Panc1 (cell line): ENCODE data around the gene AEBP1. TPM values are rescaled to one million over a fixed set of nuclear protein-coding genes. Genes with fewer than 3 reads are reported as not detected.

Source experiments
- ATAC-seq: fragments of 200-7000 bp; cut with Tn5 transposase; 2 replicates; pipeline ENCODE4 v1.9.1; 2020; ENCODE audit warnings: mild to moderate bottlenecking, moderate library complexity
- BruUV-seq: library from RNA; stranded (reverse); fragments of 400-500 nt; replicated peaks from 2 replicates; lab custom pipeline; 2021; lab: Mats Ljungman, UMichigan
- CTCF ChIA-PET: fragments of 300-600 bp; sonication (Branson Sonifier 250); formaldehyde crosslinking; loops from one replicate; lab custom pipeline; 2022; ENCODE audit warnings: antibody characterized with exemption; lab: Charles Lee
- POLR2A ChIA-PET: fragments of 300-600 bp; sonication (Branson Sonifier 250); formaldehyde crosslinking; loops from one replicate; lab custom pipeline; 2022; ENCODE audit warnings: antibody characterized with exemption; lab: Charles Lee
- DNase-seq: peaks from one replicate; pipeline ENCODE4 v3.0.0-alpha.2; 2010; ENCODE audit warnings: low read depth, low spot score
- H3K27ac ChIP-seq: 2 replicates; pipeline ENCODE4 v1.5.1; 2011; ENCODE audit warnings: mild to moderate bottlenecking, low read length, inconsistent platforms
- H3K27me3 ChIP-seq: fragments of 200-500 bp; sonication (Bioruptor generic); 2 replicates; pipeline ENCODE4 v1.6.0; 2014; ENCODE audit warnings: low read length, inconsistent platforms; ENCODE audit not compliant: control insufficient read depth, insufficient read depth
- H3K36me3 ChIP-seq: fragments of 200-500 bp; sonication (Bioruptor generic); 2 replicates; pipeline ENCODE4 v1.5.1; 2014; ENCODE audit warnings: inconsistent platforms, mild to moderate bottlenecking, low read length, moderate library complexity; ENCODE audit not compliant: control insufficient read depth, insufficient read depth
- H3K4me1 ChIP-seq: 2 replicates; pipeline ENCODE4 v1.5.1; 2011; ENCODE audit warnings: inconsistent platforms, mild to moderate bottlenecking, low read length, moderate library complexity; ENCODE audit not compliant: control insufficient read depth, insufficient read depth
- H3K4me3 ChIP-seq, 2 experiments: 2 replicates each; pipeline ENCODE4 v1.5.1; 2011 to 2012; ENCODE audit warnings: low read depth in 2 of 2, low read length in 2 of 2, mild to moderate bottlenecking in 2 of 2, inconsistent platforms in 1 of 2, moderate library complexity in 1 of 2
- H3K9me3 ChIP-seq: fragments of 200-500 bp; sonication (Bioruptor generic); 2 replicates; pipeline ENCODE4 v1.5.1; 2014; ENCODE audit warnings: low read depth, mild to moderate bottlenecking, inconsistent platforms, low read length, moderate library complexity; ENCODE audit not compliant: control insufficient read depth, insufficient read depth
- POLR2AphosphoS5 ChIP-seq: IDR thresholded peaks from 2 replicates; pipeline ENCODE4 v1.6.1; 2012; ENCODE audit warnings: mild to moderate bottlenecking, low read depth, low read length, moderate library complexity
- SIN3A ChIP-seq: IDR thresholded peaks from 2 replicates; pipeline ENCODE4 v1.6.1; 2012; ENCODE audit warnings: low read depth, mild to moderate bottlenecking, low read length, moderate library complexity, borderline replicate concordance; ENCODE audit not compliant: insufficient read depth
- TCF7L2 ChIP-seq: IDR thresholded peaks from 2 replicates; pipeline ENCODE4 v1.6.1; 2011; ENCODE audit warnings: mild to moderate bottlenecking, low read depth, low read length, inconsistent platforms
- in situ Hi-C: cut with HindIII; loops from 2 replicates; pipeline ENCODE4 v1.10.0; 2016; ENCODE audit warnings: low sequenced_read_pairs, low pct_unique_long_range_greater_than_20kb
- intact Hi-C: fragments of 100-400 bp; cut with micrococcal nuclease; formaldehyde crosslinking; loops from one replicate; pipeline ENCODE4 v1.10.0; 2022; ENCODE audit not compliant: unreplicated experiment
- total RNA-seq: library from RNA; stranded (reverse); gene quantifications from one replicate; pipeline ENCODE4 v1.2.1, GENCODE V29; 2021; ENCODE audit not compliant: unreplicated experiment
- TF ChIP-seq, protein P1 (sequence below): fragments of 450-650 bp; IDR thresholded peaks from 2 replicates; pipeline ENCODE4 v1.5.1; 2017; ENCODE audit warnings: mild to moderate bottlenecking
- TF ChIP-seq, protein P2 (sequence below), 2 experiments: IDR thresholded peaks; 2 replicates each; pipeline ENCODE4 v1.6.1; 2011 to 2012; ENCODE audit warnings: low read depth in 2 of 2, control low read depth in 1 of 2, low read length in 1 of 2, mild to moderate bottlenecking in 1 of 2, moderate library complexity in 1 of 2; ENCODE audit not compliant: insufficient read depth in 1 of 2

The AEBP1 gene
- total RNA-seq, 1 experiment from 2014 or later: 0.62 TPM

DNA sequence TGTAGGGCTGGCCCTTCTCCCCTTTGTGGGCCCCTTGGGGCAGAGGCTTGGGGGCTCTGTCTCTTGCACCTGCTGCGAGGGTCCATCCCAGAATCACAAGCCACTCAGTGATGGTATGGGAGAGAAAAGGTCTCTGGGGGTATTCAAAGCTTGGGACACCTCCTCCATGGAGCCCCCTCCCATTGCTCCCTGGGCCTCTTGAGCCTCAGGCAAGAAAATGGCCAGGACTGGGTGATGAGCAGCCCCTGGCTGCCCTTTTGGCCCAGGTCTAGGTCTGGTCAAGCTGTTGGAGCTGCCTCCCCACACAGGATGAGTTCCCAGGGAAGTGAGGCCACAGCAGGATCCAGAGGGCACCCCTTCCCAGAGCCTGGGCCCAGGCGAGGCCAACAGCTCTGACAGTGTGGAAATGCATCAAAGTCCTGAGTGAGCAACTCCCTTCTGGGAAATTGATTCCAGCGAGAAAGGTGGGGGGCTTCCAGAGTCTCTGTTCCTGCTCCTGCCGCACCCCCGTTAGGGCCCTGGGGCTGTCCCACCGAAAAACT, 40.4 kb downstream of the AEBP1 start:
- Histone ChIP-seq H3K27ac (no peak overlapping the region), H3K27me3 (no peaks in the 10 kb centered on the region), H3K9me3 (no peaks in the 10 kb centered on the region), H3K4me3 (no peak overlapping the region), H3K36me3 (no peaks in the 10 kb centered on the region), H3K4me1 (no peaks in the 10 kb centered on the region)
- ATAC-seq: no peak
- POLR2A ChIA-PET: no interaction called here
- BruUV-seq: no TSS peak
- intact Hi-C loops: no loop called here
- DNase-seq: no peak
- no peak for TF ChIP-seq TCF7L2
- TF ChIP-seq, protein P1, sequence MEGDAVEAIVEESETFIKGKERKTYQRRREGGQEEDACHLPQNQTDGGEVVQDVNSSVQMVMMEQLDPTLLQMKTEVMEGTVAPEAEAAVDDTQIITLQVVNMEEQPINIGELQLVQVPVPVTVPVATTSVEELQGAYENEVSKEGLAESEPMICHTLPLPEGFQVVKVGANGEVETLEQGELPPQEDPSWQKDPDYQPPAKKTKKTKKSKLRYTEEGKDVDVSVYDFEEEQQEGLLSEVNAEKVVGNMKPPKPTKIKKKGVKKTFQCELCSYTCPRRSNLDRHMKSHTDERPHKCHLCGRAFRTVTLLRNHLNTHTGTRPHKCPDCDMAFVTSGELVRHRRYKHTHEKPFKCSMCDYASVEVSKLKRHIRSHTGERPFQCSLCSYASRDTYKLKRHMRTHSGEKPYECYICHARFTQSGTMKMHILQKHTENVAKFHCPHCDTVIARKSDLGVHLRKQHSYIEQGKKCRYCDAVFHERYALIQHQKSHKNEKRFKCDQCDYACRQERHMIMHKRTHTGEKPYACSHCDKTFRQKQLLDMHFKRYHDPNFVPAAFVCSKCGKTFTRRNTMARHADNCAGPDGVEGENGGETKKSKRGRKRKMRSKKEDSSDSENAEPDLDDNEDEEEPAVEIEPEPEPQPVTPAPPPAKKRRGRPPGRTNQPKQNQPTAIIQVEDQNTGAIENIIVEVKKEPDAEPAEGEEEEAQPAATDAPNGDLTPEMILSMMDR: no peak
- no peak for TF ChIP-seq POLR2AphosphoS5
- no peak for TF ChIP-seq SIN3A
- TF ChIP-seq, protein P2, sequence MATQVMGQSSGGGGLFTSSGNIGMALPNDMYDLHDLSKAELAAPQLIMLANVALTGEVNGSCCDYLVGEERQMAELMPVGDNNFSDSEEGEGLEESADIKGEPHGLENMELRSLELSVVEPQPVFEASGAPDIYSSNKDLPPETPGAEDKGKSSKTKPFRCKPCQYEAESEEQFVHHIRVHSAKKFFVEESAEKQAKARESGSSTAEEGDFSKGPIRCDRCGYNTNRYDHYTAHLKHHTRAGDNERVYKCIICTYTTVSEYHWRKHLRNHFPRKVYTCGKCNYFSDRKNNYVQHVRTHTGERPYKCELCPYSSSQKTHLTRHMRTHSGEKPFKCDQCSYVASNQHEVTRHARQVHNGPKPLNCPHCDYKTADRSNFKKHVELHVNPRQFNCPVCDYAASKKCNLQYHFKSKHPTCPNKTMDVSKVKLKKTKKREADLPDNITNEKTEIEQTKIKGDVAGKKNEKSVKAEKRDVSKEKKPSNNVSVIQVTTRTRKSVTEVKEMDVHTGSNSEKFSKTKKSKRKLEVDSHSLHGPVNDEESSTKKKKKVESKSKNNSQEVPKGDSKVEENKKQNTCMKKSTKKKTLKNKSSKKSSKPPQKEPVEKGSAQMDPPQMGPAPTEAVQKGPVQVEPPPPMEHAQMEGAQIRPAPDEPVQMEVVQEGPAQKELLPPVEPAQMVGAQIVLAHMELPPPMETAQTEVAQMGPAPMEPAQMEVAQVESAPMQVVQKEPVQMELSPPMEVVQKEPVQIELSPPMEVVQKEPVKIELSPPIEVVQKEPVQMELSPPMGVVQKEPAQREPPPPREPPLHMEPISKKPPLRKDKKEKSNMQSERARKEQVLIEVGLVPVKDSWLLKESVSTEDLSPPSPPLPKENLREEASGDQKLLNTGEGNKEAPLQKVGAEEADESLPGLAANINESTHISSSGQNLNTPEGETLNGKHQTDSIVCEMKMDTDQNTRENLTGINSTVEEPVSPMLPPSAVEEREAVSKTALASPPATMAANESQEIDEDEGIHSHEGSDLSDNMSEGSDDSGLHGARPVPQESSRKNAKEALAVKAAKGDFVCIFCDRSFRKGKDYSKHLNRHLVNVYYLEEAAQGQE (IDR thresholded peaks at IDR 0.05; ENCODE audit: insufficient read depth in 1 of 2, low read depth in 2 of 2, low read length in 1 of 2): no peak
- CTCF ChIA-PET: no interaction called here
- in situ Hi-C loops: no loop called here

DNA sequence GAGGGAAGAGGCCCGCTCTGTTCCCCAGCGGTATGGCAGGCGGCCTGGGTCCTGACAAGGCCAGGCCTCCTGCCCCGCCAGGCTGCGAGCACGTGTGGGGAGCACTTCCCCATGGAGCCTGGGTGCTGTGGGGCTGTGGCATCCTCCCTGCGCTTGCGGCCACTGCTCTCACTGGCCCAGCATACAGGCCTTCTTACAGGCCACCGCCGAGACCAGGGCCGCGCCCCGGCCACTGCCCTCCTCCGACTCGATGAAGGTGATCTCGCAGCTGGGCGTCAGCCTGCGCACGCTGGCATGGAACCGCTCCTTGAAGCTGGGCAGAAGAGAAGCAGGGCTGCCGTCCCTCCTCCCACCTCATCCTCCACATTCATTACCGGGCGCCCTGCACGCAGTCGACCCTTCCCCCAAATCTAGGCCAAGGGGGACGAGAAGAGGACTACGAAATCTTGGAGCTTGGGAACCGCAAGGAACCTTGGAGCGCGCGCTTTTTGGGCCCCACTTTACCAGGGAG, 40.9 kb downstream of the AEBP1 start:
- H3K9me3 ChIP-seq: no peaks in the 10 kb centered on the region
- DNase-seq (no peak), ATAC-seq (no peak)
- H3K27ac ChIP-seq: no peak overlapping the region
- no TSS peak for BruUV-seq
- CTCF ChIA-PET: no interaction called here
- intact Hi-C loops (no loop called here), in situ Hi-C loops (no loop called here)
- no peak overlapping the region for H3K4me3 ChIP-seq
- H3K4me1 ChIP-seq: no peaks in the 10 kb centered on the region
- TF ChIP-seq TCF7L2 (no peak), POLR2AphosphoS5 (no peak), SIN3A (no peak)
- TF ChIP-seq, protein P1: no peak
- TF ChIP-seq, protein P2 (IDR thresholded peaks at IDR 0.05; ENCODE audit: insufficient read depth in 1 of 2, low read depth in 2 of 2, low read length in 1 of 2): no peak
- POLR2A ChIA-PET: no interaction called here
- no peaks in the 10 kb centered on the region for H3K27me3 ChIP-seq
- no peaks in the 10 kb centered on the region for H3K36me3 ChIP-seq
